Spleen (tissue), 11 donors: Measurements from ENCODE around the gene HMBS. TPM values are rescaled to one million over a fixed set of nuclear protein-coding genes. Genes with fewer than 3 reads are reported as not detected.
A peak's percentile ranks its signal among the peaks of the same experiment; 100 is the strongest.

ENCODE experiments used
- DNase-seq: peaks from one replicate; pipeline ENCODE4 v3.0.0-alpha.2; 2020
- H3K27ac ChIP-seq, 8 donors: fragments of 200-600 bp; sonication (generic) in 7 of 8; 1 replicate in 4 of 8; 2 replicates in 4 of 8; pipeline versions ENCODE4 v1.5.0 to v1.8.0; 2016 to 2021; ENCODE audit warnings: inconsistent platforms in 4 of 8, mild to moderate bottlenecking in 4 of 8, moderate library complexity in 1 of 8
- H3K27me3 ChIP-seq, 7 donors: fragments of 200-600 bp; sonication (generic) in 6 of 7; replicated peaks in 1 of 7; 1 replicate in 4 of 7; 2 replicates in 3 of 7; pipeline versions ENCODE4 v1.5.0 to v1.8.0; 2016 to 2021; ENCODE audit warnings: inconsistent platforms in 3 of 7, mild to moderate bottlenecking in 1 of 7
- H3K36me3 ChIP-seq, 6 donors: fragments of 200-600 bp; sonication (generic) in 5 of 6; 1 replicate in 4 of 6; 2 replicates in 2 of 6; pipeline versions ENCODE4 v1.5.0 to v1.8.0; 2016 to 2021; ENCODE audit warnings: inconsistent platforms in 2 of 6
- H3K4me1 ChIP-seq, 6 donors: fragments of 200-600 bp; sonication (generic) in 5 of 6; 1 replicate in 3 of 6; 2 replicates in 3 of 6; pipeline versions ENCODE4 v1.5.0 to v1.8.0; 2016 to 2021; ENCODE audit warnings: inconsistent platforms in 3 of 6
- H3K4me3 ChIP-seq, 8 donors: fragments of 200-600 bp; sonication (generic) in 7 of 8; 1 replicate in 4 of 8; 2 replicates in 4 of 8; pipeline versions ENCODE4 v1.5.0 to v1.8.0; 2016 to 2021; ENCODE audit warnings: inconsistent platforms in 4 of 8, mild to moderate bottlenecking in 4 of 8, moderate library complexity in 2 of 8
- H3K9me3 ChIP-seq, 8 donors: fragments of 200-600 bp; sonication (generic) in 7 of 8; 1 replicate in 4 of 8; 2 replicates in 4 of 8; pipeline versions ENCODE4 v1.5.0 to v1.8.0; 2016 to 2021; ENCODE audit warnings: inconsistent platforms in 4 of 8
- POLR2A ChIP-seq, 3 donors: fragments of 450-650 bp; IDR thresholded peaks; one replicate each; pipeline ENCODE4 v1.5.1; 2017; ENCODE audit warnings: antibody characterized with exemption in 3 of 3, mild to moderate bottlenecking in 1 of 3
- POLR2AphosphoS5 ChIP-seq, 3 donors: sonication (generic); formaldehyde crosslinking; IDR thresholded peaks; one replicate each; pipeline ENCODE4 v1.5.1; 2017; ENCODE audit warnings: antibody characterized with exemption in 3 of 3
- WGBS, 5 donors: extraction: QIAGEN DNeasy Blood & Tissue Kit in 3 of 5; methylation state at CpG; one replicate each; pipeline versions ENCODE4 v1.1.5 to v1.1.7; 2013 to 2018; 5-methylcytosine and 5-hydroxymethylcytosine counted together
- intact Hi-C: fragments of 100-400 bp; cut with DNase I; formaldehyde crosslinking; loops from one replicate; pipeline ENCODE4 v1.15.0; 2023; ENCODE audit warnings: low total_unique reads
- polyA plus RNA-seq, 3 donors: library from polyadenylated mRNA; stranded (reverse); fragments of 200-250 nt; gene quantifications; one replicate each; pipeline ENCODE4 v1.2.1, GENCODE V29; 2013
- total RNA-seq, 7 donors: library from RNA; depleted of rRNA in 3 of 7; stranded (reverse); fragments of >200 nt in 3 of 7; fragmentation: NEBNext Ultra II Directional in 4 of 7; extraction: Animal tissue kit (Norgen Biotek cat#: 25700) in 4 of 7; gene quantifications; one replicate each; pipeline versions ENCODE4 v1.1.0 to v1.2.1, GENCODE V29; 2016 to 2021
- TF ChIP-seq, protein P1 (sequence below), 11 experiments: fragments of 200-600 bp in 7 of 11; fragments of 450-650 bp in 4 of 11; sonication (generic) in 4 of 11; IDR thresholded peaks in 8 of 11; conservative IDR thresholded peaks in 3 of 11; 1 replicate in 7 of 11; 2 replicates in 4 of 11; pipeline versions ENCODE4 v1.4.0 to v1.8.0; 2016 to 2021; ENCODE audit warnings: antibody characterized with exemption in 11 of 11, inconsistent platforms in 4 of 11, mild to moderate bottlenecking in 1 of 11
- donor health status: healthy with polysubstance abuse.
- donor health status: DM: no; HTN: no; CAD: no; lungs with moderate emphysema.
- donor health status: DM: no; HTN: no; CAD: no.
- donor health status: Bipolar disorder and iron deficiency.
- donor health status: healthy.
- donor health status: DM: no; HTN: no; CAD: no.
- donor health status: DM: yes; HTN: yes; CAD: no.

HMBS gene
- total and polyA plus RNA-seq, 10 donors, result 7.4 to 42.6 (median 19.8) TPM

DNA sequence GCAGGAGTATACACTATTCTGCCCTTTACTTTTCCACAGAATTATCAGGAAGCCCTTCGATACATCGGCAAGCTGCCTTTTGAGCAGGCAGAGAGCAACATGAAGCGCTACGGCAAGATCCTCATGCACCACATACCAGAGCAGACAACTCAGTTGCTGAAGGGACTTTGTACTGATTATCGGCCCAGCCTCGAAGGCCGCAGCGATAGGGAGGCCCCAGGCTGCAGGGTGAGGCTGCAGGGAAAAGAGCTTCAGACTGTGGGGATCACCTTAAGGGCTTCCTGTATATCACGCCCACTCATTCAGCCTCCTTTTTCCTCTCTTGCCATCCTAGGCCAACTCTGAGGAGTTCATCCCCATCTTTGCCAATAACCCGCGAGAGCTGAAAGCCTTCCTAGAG lies 6.8 kb upstream of the HMBS start:
- H3K4me1 ChIP-seq, result no peaks in the 10 kb centered on the region
- 93 to 97% (median 95%) methylated on average over 11 of the region's 11 CpGs for WGBS, 5 donors

GRCh38 chr11:119078675-119079420 lies 5.8 kb upstream of the HMBS start:
- Histone ChIP-seq H3K4me1 (peaks cover 0 to 3% (median 0%) of the 10 kb centered on the region in 6 donors), H3K9me3 (no peaks in the 10 kb centered on the region), H3K4me3 (no peak overlapping the region), H3K27me3 (no peaks in the 10 kb centered on the region), H3K27ac (no peak overlapping the region), H3K36me3 (peaks cover 6 to 93% (median 88%) of the 10 kb centered on the region in 6 donors)
- peak; percentile 35 for DNase-seq
- WGBS, 5 donors, result 90 to 95% (median 94%) methylated on average over 19 of the region's 19 CpGs
- TF ChIP-seq POLR2A (IDR thresholded peaks at IDR 0.05) (no peak), POLR2AphosphoS5 (IDR thresholded peaks at IDR 0.05) (peak in 1 of 3 donors; percentile 54)
- TF ChIP-seq, protein P1, sequence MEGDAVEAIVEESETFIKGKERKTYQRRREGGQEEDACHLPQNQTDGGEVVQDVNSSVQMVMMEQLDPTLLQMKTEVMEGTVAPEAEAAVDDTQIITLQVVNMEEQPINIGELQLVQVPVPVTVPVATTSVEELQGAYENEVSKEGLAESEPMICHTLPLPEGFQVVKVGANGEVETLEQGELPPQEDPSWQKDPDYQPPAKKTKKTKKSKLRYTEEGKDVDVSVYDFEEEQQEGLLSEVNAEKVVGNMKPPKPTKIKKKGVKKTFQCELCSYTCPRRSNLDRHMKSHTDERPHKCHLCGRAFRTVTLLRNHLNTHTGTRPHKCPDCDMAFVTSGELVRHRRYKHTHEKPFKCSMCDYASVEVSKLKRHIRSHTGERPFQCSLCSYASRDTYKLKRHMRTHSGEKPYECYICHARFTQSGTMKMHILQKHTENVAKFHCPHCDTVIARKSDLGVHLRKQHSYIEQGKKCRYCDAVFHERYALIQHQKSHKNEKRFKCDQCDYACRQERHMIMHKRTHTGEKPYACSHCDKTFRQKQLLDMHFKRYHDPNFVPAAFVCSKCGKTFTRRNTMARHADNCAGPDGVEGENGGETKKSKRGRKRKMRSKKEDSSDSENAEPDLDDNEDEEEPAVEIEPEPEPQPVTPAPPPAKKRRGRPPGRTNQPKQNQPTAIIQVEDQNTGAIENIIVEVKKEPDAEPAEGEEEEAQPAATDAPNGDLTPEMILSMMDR (IDR thresholded peaks at IDR 0.05 in 8 of 11, conservative IDR thresholded peaks at IDR 0.05 in 3 of 11), result no peak
- intact Hi-C loops, result no loop called here

More for the DNA sequence above, 6.8 kb upstream of the HMBS start:
- intact Hi-C loops, result no loop called here
- Histone ChIP-seq H3K36me3 (peaks cover 6 to 100% (median 98%) of the 10 kb centered on the region in 6 donors), H3K27ac (no peak overlapping the region), H3K9me3 (no peaks in the 10 kb centered on the region), H3K4me3 (no peak overlapping the region), H3K27me3 (no peaks in the 10 kb centered on the region)
- DNase-seq, result peak; percentile 52
- TF ChIP-seq POLR2AphosphoS5 (IDR thresholded peaks at IDR 0.05), result no peak
- no peak for TF ChIP-seq POLR2A (IDR thresholded peaks at IDR 0.05)
- TF ChIP-seq, protein P1 (IDR thresholded peaks at IDR 0.05 in 8 of 11, conservative IDR thresholded peaks at IDR 0.05 in 3 of 11), result no peak

- intact Hi-C loops, result no loop called here
- TF ChIP-seq, protein P1 (IDR thresholded peaks at IDR 0.05 in 8 of 11, conservative IDR thresholded peaks at IDR 0.05 in 3 of 11), result no peak
- no peak for TF ChIP-seq POLR2AphosphoS5 (IDR thresholded peaks at IDR 0.05)
- no peak for TF ChIP-seq POLR2A (IDR thresholded peaks at IDR 0.05)
- no peaks in the 10 kb centered on the region for H3K27me3 ChIP-seq
- no peak for DNase-seq
- H3K36me3 ChIP-seq, result peaks cover 6 to 64% (median 59%) of the 10 kb centered on the region in 6 donors
- H3K4me3 ChIP-seq, result no peak overlapping the region
- H3K4me1 ChIP-seq, result peaks cover 0 to 27% (median 16%) of the 10 kb centered on the region in 6 donors
- WGBS, 5 donors, result 69 to 79% (median 72%) methylated on average over 7 of the region's 7 CpGs
- H3K9me3 ChIP-seq, result no peaks in the 10 kb centered on the region
- no peak overlapping the region for H3K27ac ChIP-seq
Measured at GRCh38 chr11:119081682-119082260, 2.9 kb upstream of the HMBS start.

DNA sequence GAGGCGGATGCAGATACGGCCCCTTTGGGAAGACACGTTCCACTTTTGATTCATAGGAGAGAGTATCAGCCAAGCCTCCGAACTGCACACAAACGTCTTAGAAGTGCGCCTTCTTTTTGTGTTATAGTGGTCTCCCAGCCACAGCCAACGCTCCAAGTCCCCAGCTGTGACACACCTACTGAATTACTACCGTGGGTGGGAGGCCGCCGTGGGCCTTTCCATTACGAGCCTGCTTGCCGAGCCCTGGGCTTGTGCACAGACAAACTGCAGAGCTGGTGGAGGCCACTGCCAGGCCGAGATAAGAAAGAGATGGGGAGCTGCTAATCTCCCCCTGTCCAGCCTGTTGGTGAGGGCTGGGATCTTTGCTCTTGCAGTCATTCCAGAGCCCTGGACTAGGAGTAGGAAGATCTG lies 761 bp downstream of the HMBS start:
- peaks cover 0 to 49% (median 21%) of the 10 kb centered on the region in 6 donors for H3K4me1 ChIP-seq
- H3K4me3 ChIP-seq, result peak overlapping the region; percentile 51 to 97 (median 80)
- no peaks in the 10 kb centered on the region for H3K9me3 ChIP-seq
- WGBS, 5 donors, result 2 to 11% (median 3%) methylated on average over 9 to 13 of the region's 13 CpGs
- intact Hi-C loops, result no loop called here
- no peaks in the 10 kb centered on the region for H3K27me3 ChIP-seq
- DNase-seq, result no peak
- peaks cover 0 to 27% (median 22%) of the 10 kb centered on the region in 6 donors for H3K36me3 ChIP-seq
- no peak for TF ChIP-seq POLR2A (IDR thresholded peaks at IDR 0.05)
- TF ChIP-seq, protein P1 (IDR thresholded peaks at IDR 0.05 in 8 of 11, conservative IDR thresholded peaks at IDR 0.05 in 3 of 11), result no peak
- no peak for TF ChIP-seq POLR2AphosphoS5 (IDR thresholded peaks at IDR 0.05)
- H3K27ac ChIP-seq, result peak overlapping the region; percentile 68 to 96 (median 88)
